NCI-H748 (cell line): ENCODE results near the gene DDI2.
"Not testable (repeated sequence)": the region's sequence is repeated elsewhere in the genome, so short reads cannot be mapped to it uniquely, and the experiment has no call there.

Source experiments
- DNase-seq: peaks from one replicate; lab custom pipeline; 2025; ENCODE audit not compliant: unreplicated experiment; lab: John Stamatoyannopoulos, UW

Gene DDI2

DNA sequence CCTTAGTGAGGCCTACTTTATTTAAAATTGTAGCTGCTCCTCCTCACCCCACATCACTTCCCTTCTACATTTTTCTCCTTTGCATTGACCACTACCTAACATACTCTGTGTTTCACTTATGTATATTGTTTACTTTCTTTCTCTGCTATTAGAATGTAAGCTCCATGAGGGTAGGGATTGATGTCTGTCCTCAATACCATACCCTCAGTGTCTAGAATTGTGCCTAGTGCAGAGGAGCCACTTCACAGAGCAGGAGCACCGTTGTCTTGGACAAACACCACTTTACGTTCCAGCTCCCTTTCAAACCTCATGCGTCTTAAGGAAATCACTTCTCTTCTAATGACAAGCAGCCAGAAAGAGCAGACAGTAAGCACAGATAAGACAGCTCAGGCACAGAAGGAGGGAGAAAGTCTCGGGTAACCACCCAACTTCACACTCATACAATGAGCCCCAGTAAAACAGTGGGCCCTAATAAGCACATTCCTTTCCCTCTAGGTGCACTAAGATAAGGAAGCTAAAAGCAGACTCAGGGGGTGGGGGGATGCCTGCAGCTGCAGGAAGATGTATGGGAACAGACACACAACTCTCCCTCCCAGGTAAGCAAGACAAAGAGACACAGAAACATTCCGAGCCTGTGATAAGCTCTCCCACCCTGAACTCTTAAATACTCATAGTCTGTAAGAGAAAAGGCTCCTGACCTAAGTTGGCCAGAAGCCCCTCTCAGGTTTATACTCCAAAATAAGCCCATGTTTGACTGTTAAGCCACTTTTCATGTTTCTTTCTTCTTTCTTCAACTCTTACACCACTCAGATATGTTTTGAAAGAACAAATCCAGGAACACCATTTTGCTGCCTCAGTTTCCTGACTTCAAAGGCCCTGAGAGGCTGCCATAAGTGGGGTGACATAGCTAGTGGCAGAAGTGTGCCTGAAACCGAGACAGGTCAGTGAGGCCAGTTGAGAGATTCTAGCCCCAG lies 59.7 kb downstream of the DDI2 start:
- no peak for DNase-seq

DNA sequence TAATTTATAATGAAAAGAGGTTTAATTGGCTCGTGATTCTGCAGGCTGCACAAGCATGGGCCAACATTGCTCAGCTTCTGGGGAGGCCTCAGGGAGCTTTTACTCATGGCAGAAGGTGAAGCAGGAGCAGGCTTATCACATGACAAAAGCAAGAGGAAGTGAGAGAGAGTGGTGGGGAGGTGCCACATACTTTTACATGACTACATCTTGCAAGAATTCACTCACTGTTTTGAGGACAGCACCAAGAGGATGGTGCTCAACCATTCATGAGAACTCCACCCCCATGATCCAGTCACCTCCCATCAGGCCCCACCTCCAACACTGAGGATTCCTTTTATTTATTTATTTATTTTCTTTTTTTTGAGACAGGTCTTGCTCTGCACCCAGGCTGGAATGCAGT lies 61.3 kb downstream of the DDI2 start:
- no peak for DNase-seq

DNA sequence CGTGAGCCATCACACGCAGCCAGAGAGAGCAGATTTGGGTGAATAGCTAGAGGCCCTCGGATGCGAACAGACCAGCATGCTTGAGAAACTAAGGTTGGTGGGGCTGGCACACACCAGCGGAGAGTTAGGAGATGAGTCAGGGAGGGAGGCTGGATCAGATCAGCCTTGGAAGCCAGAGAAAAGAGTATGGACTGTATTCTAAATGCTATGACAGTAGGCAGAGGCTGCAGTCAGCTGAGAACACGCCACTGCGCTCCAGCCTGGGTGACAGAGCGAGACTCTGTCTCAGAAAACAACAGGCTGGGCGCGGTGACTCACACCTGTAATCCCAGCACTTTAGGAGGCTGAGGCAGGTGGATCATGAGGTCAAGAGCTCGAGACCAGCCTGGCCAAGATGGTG lies 62.9 kb downstream of the DDI2 start:
- DNase-seq: no peak

DNA sequence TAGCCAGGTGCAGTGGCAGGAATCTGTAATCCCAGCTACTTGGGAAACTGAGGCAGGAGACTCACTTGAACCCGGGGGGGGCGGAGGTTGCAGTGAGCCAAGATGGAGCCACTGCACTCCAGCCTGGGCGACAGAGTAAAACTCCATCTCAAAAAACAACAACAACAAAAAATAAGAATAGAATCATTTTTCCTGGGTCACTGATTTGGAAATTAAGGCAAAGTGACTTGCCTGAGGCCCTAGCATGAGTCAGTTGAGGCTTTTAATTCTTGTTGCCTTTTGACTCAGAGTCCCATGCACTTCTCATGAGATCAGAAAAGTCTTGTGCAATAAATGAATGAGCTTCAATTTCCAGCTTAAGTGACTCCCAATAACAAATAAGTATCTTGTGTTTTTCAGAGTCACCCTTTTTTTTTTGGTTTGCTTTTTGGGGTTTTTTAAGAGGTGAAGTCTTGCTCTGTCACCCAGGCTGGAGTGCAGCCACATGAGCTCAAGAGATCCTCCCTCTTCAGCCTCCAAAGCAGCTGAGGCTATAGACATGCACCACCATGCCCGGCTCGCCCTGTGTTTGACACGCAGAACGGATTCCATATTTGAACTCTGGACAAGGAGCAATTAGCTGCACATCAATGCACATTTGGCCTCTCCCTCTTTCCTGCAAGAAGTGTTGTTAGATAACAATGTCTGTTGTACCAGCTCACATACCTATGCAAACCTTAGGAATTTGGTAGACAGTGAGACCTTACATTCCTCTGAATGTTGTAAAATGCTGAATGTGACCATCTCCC lies 63.5 kb downstream of the DDI2 start:
- DNase-seq: no peak

DNA sequence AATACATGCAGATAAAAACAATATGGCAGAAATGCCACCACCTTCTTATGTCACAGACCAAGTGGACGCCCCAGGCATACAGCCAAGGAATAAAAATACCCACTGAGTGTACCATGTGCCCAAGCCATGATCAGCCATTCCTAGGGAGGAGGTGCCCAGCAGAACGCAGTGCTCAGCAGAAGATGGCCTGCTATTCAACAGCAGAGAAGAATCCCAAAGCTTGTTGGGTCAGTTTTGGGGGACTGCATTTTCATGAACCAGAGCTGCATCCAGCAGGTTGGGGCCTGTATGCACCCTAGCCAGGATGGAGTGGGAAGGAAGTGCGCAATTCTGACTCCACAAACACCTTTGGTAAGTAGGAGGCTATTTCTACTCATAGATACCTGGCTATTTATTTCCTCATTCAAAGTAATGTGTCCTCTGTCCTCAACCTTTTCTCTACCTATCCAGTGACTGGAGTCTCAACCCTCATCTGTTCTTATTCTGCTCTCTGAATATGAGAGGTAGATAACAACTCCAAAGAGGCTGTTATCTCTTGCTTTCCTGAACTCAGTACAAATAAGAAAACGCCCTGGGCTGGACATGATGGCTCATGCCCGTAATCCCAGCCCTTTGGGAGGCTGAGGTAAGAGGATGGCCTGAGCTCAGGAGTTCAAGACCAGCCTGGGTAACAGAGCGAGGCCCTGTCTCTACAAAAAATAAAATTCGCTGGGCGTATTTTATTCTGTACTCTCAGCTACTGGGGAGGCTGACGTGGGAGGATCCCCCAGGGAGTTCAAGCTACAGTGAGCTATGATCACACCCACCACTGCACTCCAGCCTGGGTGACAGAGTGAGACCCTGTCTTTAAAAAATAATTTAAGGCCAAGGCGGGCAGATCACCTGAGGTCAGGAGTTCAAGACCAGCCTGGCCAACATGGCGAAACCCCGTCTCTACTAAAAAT lies 64.4 kb downstream of the DDI2 start:
- DNase-seq: no peak

DNA sequence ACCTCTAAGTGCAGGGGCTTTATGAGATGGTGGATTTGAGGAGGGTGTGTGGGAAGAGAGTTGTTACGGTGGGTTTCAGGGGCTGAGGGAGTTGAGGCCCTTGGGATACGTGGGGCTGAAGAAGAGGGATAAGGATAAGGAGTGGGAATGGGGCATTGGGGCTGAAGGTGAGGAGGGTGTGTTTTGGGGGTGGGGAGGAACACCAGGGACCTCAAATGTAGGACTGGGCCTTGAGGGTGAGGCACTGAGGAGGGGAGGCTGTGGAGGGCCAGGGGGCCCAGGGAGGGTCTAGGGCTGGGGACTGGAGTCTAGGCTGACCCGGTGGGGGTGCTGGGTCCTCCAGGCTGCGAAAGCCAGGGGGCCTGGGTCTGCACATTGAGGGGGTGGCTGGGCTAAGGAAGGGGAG lies 65.7 kb downstream of the DDI2 start:
- no peak for DNase-seq

DNA sequence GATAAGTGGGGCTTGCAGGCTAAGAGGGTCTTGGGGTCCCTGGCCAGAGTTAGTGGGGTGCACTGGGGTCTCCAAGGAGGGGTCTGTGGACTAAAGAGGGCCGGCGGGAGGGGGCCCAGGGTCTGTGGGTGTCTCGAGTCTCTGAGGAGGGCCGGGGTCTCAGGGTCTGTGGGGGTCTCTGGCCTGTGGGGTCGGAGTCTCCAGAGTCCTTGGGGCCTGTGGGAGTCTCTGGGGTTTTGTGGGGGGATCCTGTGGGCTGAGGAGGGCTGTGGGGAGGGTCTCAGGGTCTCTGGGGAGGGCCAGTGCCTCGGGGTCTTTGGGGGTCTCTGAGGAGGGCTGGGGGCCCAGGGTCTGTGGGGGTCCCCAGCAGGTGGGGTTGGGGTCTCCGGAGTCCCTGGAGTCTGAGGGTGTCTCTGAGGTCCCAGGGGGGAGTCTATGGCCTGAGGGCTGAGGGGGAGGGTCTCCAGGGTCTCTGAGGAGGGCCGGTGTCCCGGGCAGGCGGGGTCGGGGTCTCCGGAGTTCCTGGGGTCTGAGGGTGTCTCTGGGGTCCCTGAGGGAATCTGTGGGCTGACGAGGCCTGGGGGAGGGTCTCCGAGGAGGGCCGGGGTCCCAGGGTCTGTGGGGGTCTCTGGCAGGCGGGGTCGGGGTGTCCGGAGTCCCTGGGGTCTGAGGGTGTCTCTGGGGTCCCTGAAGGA lies 66.2 kb downstream of the DDI2 start:
- no peak for DNase-seq

DNA sequence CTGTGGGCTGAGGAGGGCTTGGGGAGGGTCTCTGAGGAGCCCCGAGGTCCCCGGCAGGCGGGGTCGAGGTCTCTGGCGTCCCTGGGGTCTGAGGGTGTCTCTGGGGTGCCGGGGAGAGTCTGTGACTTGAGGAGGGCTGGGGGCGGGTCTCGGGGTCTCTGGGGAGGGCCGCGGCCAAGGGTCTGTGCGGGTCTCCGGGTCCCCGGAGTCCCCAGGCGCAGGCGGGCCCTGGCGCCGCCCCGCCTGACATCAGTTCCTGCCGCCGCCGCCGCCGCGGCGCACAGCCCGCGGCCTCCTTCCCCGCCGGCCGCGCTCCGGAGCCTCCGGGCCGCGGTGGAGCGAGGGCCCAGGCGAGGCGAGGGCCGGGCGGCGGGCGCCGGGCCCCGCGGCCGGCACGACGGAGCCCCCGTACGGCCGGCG lies 66.8 kb downstream of the DDI2 start, which contains the start of gene PLEKHM2:
Gene PLEKHM2, plus strand, starts transcription at position 279 of the 420 bp plus-strand sequence. CDS start 239 bp downstream, outside the sequence.
- DNase-seq: peak; percentile 44

DNA sequence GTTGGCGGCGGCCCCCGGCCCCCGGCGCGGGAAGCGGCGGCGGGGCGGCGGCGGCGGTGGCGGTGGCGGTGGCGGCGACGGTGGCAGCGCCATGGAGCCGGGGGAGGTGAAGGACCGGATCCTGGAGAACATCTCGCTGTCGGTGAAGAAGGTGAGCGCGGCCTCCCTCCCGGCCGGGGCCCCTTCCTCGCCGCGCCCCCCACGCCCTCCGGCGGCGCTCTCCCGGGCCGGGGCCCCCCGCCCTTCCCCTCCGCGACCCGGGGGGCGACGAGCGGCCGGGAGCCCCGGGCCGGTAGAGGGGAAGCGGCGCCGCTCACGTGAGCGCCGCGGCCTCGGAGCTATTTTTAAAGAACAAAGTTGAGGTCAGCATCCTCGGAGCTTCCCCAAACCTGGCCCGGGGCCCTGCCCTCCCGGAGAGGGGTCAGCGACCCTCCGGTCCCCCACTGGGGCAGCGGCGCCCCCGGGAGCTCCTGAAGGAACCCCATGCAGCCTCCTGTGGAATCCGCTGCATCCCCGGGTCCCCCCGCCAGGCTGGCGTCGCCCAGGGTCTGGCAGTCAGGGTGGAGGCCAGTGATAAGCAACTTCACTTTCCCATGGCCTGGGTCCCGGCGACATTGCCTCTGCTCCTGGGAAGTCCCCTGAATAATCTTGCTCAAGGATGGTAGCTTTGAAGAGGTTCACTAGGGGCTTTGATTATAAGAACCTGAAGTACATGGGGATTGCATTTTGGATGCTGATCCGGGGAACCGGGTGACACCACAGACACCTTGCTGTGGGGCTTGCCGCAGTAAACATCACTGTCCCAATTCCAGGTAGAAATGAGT lies 67.4 kb downstream of the DDI2 start:
- DNase-seq: peak; percentile 20

DNA sequence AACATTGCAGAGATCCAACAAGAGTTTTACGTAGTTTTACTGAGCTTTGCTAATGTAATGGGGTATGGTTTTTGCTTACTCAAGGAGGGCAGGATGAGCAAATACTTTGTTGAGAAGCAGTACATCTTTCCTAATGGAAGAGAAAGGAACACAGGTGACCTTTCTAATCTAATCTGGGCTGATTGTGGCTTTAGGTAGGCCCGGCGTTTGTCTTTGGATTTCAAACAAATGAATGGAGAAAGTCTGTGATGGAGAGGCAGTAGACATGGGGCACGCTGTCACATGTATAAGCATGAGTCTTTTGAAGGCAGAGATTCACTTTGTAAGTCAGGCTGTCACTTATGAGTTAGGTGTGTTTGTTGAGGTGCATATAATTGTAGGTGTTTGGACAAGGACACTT lies 68.6 kb downstream of the DDI2 start:
- no peak for DNase-seq

DNA sequence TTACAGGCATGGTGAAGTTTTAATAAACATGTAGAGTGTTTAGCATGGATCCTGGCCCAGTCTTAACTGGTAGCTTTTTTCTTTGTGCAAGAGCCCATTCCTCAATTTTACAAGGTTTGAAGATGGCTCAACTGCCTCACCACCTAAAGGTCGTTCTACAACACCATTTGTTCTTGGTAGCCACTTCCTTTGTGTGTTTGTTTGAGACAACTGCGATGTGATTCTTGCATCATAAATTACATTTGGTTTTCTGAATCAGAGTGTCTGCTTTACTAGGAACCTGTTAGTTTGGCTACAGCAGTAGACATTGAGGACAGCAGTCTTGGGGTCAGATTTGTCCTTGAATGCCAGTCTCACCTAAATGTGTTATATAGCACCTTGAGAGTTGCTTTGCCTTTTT lies 70.2 kb downstream of the DDI2 start:
- DNase-seq: no peak

DNA sequence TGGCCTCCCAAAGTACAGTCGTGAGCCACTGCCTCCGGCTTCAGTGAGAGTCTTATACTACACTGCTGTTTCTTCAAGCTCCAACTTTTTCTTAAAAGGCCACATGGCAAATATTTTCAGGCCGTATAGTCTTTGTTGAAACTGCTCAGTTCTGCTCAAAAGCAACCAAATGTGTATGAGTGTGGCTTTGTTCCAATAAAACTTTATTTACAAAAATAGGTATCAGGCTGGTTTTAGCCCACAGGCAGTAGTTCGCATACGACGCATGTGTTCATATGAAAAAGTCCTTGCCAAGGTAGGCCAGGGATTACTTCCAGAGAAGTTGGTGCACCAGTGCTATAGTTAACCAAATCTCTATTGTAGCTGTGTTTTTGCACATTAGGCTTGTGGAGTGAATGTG lies 73.1 kb downstream of the DDI2 start:
- DNase-seq: no peak

DNA sequence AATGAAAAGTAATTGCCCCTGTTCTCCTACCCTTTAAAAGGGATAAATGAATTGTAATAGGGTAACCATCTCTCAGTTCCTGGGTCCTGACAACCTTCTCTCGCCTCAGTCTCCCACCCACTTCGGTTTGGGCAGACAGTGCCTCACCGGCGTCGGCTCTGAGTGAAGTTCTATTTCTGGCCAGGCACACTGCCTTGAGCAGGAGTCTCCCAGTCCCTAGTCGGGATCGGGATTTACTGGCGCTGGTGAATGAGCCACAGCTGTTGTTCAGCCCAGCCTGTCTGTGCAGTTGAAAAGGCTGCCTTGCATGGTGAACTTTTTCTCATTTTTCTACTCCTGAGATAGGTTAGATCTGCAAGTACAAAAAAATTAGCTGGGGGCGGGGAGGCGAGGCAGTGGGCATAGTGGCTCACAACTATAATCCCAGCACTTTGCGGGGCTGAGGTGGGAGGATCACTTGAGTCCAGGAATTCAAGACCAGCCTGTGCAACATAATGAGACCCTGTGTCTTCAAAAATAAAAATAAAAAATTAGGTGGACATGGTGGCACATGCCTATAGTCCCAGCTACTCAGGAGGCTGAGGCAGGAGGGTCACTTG lies 74.3 kb downstream of the DDI2 start:
- no peak for DNase-seq

DNA sequence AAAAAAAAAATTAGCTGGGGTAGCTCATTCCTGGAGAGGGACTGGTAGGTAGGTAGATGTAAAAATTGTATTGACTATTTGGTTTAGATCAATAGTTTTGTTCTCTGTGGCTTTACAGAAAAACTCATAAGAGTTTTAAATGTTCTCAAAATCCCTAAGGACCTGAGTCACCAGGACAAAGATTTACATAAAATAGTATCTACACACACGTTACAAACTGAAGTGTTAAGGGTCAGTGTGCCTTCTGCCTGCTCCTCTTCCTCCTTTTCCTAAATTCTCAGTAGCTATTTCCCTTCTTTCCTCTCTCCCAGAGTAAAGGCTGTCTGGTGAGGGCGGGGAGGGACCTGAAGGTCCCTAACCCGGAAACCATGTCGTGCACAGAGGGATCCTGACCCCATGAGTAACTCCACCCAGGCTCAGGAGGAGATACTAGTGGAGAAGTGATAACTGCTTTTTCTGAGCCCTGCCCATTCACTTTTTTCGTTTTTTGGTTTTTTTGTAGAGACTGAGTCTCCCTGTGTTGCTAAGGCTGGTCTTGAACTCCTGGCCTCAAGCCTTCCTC lies 74.9 kb downstream of the DDI2 start:
- no peak for DNase-seq

DNA sequence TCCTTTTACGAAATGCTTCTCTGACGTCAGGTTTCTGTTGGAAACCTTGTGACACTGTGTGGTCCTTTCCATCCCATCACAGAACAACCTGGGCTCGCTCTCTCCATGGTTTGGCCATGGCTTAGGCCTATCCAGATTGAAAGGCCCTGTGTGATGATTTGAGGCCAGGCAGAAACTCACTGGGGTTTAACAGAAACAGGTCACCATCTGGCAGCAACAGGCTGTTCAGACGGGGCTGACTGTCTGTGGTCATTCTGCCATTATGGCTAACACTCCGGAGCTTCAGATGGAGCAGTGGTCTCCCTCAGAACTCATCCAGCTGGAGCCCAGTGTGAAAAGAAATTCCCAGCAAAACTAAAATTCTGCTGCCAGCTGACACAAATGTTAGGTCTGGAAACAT lies 76.1 kb downstream of the DDI2 start:
- DNase-seq: no peak

DNA sequence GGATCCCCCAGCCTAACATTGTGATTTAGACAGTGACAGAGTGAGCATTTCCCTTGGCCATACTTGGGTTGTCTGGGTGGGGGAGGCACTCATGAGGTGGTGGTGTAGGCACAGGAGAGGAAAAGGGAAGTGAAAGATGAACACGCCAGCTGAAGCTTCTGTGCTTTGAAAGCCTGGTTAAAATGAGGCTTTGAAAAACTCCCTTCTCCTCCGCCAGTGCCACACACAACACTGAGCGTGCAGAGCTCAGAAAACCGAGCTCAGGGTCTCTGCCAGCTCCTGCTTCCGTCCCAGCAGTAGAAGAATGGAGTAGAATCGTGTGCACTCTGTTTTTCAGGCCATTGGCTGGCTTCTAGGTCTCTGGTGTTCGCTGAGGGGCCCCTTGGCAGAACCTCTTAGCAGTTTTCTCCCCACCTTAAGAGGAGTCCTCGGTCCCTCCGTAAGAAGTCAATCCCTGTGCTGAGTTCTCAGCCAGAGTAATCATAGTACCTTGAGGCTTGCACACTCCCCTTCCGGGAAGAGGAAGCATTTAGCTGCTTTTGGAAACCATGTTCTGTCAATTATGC lies 79.8 kb downstream of the DDI2 start:
- no peak for DNase-seq

DNA sequence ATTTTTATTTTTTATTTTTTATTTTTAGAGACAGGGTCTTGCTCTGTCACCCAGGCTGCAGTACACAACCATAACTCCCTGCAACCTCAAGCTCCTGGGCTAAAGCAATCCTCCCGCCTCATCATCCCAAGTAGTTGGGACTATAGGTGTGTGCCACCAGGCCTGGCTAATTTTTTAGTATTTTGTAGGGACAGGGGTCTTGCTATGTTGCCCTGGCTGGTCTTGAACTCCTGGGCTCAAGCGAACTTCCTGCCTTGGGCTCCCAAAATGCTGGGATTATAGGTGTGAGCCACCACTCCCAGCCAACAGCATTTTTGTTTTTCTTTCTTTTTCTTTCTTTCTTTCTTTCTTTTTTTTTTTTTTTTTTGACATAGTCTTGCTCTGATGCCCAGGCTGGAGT lies 80.9 kb downstream of the DDI2 start:
- DNase-seq: no peak

DNA sequence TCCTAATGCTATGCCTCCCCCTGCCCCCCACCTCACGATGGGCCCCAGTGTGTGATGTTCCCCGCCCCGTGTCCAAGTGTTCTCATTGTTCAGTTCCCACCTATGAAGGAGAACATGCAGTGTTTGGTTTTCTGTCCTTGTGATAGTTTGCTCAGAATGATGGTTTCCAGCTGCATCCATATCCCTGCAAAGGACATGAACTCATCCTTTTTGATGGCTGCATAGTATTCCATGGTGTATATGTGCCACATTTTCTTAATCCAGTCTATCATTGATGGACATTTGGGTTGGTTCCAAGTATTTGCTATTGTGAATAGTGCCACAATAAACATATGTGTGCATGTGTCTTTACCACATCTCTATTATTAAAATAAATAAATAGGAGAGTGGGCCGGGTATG lies 82.1 kb downstream of the DDI2 start:
- DNase-seq: not testable (repeated sequence)
